ENCODE measurements around the gene CFAP57.

The CFAP57 gene

DNA sequence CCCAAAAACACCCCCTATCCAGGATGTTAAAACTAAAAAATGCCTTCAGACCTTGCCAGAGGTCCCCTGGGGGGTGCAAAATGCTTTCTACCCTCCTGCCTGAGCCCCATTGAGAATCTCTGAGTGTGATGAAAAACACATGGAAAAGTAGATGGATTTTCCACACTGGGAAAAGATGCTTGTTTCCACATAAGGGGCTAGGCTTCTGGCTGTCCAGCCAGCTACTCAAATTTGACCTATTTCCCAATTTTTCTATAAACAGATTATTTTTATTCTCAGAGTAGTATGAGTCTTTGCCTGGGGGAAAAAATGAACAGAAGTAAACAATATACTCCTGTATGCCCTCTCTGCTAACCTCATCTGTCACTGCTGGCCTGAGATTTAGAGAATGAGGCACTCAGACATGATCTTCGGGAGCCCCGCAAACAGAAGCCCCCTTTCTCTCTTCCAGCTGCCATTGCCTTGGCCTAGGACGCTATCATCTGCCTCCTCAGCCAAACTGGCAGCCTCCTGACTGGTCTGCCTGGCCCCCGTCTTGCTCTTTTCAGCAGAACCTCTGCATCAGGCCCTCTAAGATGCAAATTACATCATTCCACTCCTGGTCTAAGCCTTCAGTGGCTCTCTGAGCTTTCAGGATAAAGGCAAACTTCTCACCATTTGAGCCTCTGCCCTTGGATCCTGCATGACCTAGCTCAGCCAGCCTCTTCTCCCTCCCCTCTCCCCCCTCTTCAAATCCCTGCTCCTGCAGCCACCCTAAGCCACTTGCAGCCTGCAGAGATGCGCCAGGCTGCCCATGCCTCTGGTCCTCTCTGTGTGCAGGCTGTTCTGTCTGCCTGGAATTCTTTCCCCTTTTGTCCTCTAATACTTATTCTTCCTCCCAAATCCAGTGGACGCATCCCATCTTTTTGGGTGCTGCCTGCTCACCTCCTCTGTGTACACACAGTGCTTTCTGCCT, 58.0 kb downstream of the CFAP57 start:
- DNase-seq, result no peak

DNA sequence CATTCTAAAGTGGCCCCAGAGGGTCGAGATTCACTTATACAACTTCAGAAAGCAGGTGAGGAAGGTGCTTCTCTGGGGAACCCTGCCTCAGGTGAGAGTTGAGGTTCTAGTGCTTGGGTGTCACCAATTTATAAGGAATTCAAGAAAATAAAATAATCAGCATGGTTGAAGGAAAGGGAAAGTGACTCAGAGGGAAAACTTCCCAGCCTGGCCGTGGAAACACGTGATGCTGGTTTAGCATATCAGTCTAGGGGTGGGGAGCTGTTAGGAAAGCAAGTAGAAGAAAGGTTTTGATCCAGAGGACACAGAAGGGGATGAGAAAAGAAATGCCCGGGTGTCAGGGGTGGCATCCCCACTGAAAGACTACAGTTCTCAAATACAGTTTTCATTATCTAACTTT, 59.9 kb downstream of the CFAP57 start:
- no peak for DNase-seq

DNA sequence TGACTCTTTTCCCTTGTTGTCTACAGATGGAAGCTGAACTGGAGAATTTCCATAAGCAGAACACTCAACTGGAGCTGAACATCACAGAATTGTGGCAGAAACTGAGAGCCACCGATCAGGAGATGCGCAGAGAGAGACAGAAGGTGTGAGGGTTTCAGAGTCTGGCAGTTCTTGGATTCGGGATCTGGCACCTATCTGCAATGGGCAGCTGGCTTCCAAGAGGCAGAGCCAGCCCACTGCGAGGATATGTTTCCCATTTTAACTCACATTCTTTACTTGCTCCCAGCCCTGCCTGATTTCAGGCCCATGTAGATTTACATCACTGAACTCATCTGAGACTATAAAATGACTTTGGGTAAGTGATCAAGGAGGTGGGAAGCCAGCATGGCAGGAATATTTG, 60.4 kb downstream of the CFAP57 start:
- no peak for DNase-seq

DNA sequence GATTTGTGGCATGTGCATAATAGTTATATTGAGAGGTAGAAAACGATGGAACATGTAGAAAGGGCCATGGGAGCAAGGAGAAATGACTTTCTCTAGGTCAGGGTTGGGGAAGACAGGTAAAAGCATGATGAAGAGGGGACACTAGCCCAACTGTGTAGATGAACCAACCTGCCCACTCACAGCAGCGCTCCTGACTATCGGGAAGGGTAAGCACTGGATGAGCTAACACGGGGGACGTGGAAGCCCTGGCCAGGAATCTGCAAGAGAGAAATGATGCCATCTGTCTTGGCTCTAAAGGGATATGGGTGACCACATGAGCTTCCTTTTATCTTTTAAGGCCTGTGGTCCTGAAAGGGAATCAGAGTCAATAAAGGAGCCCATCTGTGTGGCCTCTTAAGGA, 61.5 kb downstream of the CFAP57 start:
- no peak for DNase-seq

DNA sequence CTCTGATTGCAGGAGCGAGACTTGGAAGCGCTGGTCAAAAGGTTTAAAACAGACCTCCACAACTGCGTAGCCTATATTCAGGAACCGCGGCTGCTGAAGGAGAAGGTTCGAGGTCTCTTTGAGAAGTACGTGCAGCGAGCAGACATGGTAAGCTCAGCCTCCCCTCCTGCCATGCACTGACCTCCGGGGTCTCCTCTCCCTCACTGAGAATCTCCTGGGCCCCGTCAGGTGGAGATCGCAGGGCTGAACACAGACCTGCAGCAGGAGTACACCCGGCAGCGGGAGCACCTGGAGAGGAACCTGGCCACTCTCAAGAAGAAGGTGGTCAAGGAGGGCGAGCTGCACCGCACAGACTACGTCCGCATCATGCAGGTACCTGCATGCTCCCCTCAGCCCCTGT, 62.1 kb downstream of the CFAP57 start:
- no peak for DNase-seq

DNA sequence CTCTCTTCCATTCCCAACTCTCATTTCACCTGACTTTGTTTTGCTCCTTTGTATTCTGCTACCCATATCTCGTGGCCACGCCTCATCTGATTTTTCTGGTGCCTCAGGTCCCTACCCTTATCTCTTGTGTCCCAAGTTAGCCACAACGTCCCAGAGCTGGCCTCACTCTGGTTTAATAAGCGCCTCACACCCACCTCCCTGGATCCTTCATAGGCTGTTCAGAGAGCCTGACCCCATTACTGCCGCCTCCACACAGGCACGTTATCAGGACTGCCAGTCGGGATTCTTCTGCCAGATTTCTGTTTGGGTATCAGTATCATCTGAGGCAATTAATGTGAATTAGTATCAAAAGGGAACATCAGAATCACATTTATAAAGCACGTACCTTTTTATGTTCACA, 62.9 kb downstream of the CFAP57 start:
- no peak for DNase-seq

DNA sequence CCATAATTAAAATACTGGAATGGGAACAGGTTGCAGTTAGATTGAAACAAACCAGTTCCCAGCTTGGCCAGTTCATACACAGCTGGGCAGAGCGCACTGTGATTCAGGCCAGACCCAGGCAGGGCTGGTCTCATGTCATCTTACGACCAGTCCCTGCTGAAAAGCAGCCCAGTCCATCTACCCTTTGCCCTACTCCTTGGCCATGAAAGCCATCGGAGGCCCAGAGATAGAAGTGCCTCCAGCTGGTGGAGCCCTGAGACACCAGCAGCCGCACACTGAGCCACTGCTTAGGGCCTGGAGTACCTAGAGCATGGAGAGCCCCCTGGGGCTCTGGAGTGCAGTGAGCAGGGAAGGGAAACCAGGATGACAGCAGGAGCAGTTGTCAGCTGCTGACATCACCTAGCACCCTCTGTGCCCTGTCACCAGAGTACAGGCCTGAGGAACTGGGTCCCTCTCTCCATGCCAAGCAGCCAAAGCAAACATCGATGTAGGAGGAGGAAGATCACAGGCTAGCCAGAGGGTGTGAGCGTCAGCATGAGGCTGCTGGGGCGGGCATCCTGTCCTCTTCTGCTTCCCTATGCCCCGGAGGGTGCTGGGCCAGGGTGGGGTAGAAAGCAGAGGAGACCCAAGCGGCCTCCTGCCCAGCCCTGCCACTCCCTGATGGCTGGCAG, 63.5 kb downstream of the CFAP57 start:
- no peak for DNase-seq

DNA sequence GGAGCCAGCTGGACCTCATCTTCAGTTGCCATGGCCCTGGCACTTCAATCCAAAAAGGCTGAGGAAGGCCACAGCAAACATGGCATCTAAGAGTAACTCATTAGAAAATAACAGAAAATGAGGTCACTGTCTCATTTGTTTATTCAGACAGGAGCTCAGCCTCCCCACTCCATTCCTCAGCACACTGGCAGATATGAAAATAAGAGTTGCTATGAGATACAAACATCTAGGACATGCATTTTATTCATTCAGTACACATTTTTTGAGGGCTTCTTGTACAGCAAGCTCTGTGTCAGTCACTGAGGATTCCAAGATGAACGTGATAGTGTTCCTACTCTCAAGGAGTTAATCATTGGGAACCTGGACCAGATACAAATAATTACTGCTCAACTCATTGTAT, 65.0 kb downstream of the CFAP57 start:
- DNase-seq, result no peak

DNA sequence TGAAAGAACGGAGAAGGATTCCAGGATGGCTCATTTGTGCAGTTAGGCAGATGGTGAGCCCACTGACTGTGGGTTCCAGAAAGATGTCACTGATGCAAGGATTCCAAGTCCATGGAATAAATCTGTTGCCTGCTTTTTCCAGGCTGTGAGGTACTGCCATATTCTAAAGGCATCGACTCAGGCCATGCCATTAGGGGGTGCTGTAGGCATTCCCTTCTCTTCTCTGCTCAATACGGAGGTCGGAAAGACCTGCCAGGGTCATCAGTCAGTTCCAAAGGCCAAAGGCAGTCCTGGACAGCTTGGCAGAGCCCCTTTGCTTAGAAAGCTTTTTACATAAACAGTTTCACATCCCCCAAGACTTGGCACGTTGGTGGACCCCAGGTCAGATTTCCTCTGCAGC, 66.0 kb downstream of the CFAP57 start:
- DNase-seq, result no peak

DNA sequence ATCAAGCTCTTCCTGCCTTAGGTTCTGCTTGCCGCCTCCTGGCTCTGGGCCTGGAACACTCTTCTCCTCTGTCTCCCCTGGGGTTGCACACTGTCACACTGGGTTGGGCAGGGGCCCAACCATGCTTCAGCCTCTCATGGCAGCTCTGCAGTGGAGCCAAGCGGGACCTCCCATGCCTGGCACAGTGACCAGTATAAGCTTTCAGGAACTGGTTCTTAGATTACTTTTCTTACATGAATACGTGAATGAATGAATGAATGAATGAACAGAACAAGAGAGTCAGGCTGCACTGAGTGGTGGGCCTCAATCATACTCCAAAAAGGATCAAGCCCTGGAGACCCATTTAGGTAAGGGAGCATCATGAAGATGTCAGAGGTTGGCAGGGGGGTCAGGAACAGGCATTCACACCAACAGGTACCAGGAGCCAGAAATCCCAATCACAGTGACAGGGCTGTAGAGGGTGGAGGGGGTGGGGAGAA, 66.9 kb downstream of the CFAP57 start:
- no peak for DNase-seq

DNA sequence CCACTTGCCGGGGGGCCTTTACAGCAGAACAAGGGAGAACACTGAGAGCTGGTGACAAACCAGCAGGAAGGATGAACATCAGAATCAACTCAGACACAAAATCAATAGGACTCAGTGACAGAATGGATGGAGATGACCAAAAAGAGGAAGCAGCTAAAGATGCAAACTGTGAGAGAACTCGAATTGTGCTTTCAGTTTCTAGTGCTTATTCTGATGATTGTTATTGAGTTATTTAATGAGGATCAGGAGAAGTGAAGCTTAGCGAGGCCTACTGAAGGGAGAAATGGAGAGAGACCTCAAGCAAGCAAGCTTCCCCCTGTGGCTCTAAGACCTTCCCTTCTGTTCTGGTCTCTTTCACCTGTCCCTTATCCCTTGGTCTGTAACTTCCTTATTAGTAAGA, 67.4 kb downstream of the CFAP57 start:
- no peak for DNase-seq

DNA sequence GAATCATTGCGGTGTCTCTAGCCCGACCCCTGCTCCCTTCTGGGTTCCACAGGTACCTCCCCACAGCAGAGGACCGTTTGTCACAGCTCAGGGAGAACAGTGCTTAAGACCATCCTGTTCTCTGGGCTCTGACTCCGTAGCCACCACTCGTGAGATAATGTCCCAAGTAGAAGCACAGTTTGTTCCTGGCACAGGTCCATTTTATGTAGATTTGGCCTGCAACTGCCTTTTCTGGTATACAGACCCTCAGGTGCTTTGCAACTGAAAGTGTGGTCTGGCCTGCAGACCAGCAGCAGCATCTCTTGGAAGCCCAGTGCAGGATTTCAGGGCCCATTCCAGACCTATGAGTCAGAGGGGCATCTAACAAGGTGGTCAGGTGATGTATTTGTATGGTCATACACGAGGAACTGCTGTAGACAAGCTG, 69.3 kb downstream of the CFAP57 start:
- no peak for DNase-seq

DNA sequence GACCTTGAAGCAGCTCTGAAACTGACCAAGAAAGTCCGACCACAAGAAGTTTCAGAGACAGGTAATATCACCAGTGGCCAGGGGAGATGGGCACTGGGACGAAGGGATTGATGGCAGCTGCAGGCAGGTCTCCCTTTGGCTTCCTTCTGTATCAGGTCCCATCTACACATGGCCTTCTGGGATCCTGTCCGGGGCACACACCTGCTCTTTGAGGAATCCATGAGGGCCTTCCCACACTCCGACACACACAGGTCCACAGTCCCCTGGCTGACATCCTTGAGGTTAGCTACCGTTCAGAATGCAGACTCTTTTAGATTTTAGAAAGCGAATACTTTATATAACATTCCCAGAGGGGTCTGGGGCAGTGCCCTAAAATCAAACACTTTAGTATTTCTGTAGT, 71.2 kb downstream of the CFAP57 start:
- DNase-seq, result no peak

DNA sequence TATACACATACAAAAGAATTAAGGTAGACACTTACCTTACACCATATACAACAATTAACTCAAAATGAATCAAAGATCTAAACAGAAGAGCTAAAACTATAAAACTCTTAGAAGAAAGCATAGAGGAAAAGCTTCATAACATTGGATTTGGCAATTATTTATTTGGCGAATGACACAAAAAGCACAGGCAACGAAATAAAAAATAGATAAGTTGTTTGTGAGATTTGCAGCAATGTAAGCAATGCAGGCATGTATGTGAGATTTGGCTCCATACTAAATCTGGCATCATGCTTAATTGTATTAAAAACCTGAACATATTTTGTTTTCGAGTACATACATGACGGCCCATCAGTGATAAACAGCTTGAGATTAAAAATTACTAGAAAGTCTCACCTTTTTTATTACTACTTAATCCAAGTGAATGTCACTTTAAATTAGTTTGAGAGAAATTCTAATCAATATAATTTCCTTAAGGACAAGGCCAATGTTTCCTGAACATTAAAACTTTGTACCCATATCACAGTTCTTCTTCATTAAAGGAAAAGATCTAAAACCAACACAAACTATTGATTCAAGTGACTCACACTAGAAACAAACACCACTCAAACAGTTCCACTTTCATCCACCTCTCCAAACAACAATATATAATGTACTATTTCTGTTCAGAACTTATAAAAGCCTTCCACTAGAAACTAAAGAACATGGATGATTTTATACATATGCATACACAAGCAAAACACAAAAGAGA, 74.5 kb downstream of the CFAP57 start:
- DNase-seq, result no peak

DNA sequence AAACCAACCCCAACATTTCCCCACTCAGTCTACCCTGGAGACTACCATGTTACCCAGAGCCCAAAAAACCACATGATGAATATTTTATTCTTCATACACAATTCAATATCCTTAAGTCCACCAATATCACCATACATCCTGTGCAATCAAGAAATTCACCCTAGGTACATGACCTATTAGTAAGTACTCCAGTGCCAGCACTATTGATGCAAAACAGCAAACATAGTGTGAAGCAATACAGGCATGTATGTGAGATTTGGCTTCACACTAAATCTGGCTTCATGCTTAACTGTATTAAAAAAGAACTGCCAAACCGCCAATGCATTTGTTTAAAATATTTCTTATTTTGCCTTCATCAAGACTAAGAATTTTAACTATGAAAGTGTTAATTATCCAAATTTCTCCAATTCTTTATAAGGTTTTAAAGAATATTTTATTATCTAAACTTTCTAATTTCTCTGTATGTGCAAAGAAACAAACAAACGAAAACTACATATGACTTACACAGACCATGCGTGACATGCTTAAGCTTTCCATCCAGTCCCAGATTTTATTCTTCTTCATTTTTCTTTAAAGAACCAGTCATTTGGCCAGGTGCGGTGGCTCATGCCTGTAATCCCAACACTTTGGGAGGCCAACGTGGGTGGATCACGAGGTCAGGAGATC, 75.3 kb downstream of the CFAP57 start:
- DNase-seq, result no peak

DNA sequence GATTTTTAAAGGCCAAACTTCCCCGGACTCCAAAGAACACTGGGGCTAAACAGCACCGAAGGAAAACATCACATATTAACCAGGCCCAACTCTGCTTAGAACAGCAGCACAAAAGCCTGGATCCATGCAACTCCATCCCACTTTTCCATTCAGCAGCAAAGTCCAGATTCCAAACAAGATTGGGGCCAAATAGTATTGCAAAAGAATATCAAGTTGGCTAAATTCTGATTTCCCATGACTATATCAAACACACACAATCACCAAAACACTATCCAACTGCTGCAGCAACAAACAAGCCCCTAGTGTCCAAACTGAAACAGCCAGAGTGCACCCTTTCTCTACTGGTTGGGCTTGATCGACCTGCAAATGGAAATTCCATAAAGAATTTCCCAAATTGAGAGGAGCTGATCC, 78.2 kb downstream of the CFAP57 start:
- no peak for DNase-seq

DNA sequence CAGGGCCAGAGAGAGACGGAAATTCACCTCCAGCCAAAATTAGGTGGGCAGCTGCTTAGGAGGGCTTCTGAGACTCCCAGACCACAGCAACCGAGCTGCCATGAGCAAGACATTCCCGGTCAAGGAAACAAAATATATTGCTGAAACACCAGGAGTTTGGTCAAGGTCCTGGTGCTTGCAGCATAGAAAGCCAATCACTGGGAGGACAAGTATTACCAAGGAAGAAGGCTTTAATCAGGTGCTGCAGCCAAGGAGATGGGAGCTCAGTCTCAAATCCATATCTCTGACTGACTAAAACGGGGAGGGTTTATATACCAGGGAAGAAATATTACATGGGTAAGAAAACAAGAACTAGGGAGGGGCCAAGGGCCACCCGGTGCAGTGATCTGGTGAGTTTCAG, 78.9 kb downstream of the CFAP57 start:
- DNase-seq, result no peak

DNA sequence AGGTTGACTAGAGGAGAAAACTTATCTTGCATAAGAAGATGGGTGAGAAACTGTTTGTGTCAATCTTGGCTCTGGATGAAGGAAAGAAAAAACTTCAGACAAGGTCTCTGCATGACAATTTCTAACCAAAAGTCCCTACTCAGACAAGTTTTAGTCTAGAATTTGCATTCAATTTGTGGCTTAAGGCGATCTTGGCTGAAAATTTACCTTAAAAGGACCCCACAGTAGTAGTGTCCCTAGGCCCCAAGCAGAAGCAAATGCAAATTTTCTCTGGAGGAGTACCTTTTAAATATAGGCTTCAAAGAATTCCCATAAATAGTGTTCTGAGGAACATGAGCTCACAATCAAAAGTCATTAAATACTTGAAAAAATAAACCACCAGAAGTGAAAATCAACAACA, 80.1 kb downstream of the CFAP57 start:
- no peak for DNase-seq

DNA sequence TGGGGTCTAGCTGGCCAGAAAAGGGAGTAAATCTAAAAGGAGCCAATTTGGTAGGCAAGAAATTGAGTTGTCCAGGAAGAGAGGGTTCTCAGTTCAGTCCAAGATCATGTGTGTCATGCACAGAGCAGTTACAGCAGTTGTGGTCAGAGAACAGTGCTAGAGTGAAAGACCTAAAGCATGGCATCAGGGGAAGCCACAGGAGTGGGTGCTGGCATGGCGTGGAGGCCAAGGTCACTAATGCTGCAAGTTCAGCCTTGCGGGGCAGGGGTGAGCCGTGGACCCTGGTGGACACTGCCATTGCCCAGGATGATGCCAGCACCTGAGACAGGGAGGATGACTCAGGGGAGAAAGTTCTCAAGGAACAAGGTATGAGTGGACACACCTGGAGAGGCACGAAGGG, 81.0 kb downstream of the CFAP57 start:
- no peak for DNase-seq

DNA sequence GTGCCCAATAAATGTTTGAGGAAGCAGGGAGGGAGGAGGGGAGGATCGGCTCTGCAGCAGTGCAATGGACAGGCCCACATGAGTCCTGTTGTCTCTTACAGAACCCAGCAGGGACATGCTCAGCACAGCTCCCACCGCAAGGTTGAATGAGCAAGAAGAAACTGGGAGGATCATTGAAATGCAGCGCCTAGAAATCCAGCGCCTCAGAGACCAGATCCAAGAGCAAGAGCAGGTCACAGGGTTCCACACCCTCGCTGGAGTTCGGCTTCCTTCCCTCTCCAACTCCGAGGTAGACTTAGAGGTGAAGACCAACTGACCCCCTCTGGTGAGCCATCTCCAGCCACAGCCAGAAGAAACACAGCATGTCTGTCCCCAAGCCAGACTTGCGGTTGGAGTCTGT, 81.7 kb downstream of the CFAP57 start:
- DNase-seq, result no peak

DNA sequence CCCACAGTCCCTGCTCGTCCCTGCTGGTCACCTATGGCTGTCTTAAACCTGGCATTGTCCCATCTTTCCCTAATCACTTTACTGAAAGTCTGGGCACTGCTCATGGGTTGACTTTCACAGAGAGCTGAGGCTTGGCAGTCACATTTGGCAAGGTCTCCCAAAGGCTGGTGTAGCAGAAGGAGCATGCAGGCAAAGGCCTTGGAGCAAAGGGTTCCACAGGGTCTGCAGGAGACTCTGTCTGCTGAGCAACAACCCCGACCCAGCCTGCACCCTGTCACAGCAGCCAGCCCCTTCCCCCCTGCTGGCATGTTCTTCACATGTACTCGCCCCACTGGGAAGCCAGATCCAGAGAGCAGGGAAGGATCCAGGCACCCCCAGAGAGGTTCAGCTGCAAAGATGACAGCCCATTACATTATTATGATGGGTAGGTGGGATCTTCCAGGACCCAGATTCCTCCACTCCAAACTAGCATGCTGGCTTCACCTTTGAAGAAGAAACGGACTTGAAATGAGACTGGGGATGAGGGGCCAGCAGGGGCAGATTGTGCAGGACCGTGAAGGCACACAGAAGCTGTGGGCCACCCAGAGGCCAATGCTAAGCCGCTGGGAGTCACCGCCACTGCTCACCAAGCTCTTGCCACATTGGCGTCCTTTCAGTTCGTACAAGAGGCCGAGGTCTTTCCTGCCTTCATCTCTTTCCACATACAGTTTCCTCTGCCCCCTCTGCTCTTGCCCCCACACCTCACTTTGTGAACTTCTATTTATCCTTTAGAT, 83.5 kb downstream of the CFAP57 start:
- no peak for DNase-seq
